Heart left ventricle (tissue), 16 donors: ENCODE results near the gene CFAP141. TPM values are rescaled to one million over a fixed set of nuclear protein-coding genes. Genes with fewer than 3 reads are reported as not detected.
A peak's percentile ranks its signal among the peaks of the same experiment; 100 is the strongest.

ENCODE experiments used
- ATAC-seq, 4 donors: fragments of 200-7000 bp; cut with Tn5 transposase; one replicate each; pipeline ENCODE4 v1.9.1; 2020 to 2022; ENCODE audit warnings: moderate library complexity in 4 of 4, mild to moderate bottlenecking in 3 of 4, moderate number of reproducible peaks in 1 of 4
- DNase-seq, 5 donors: peaks; one replicate each; pipeline ENCODE4 v3.0.0-alpha.2; 2020
- H3K27ac ChIP-seq, 12 donors: fragments of 200-600 bp; sonication (generic) in 4 of 12; one replicate each; pipeline versions ENCODE4 v1.5.0 to v1.8.0; 2016 to 2022; ENCODE audit warnings: mild to moderate bottlenecking in 2 of 12
- H3K27me3 ChIP-seq, 9 donors: fragments of 200-600 bp; sonication (generic) in 2 of 9; one replicate each; pipeline versions ENCODE4 v1.5.1 to v1.8.0; 2016 to 2022; ENCODE audit warnings: mild to moderate bottlenecking in 3 of 9
- H3K36me3 ChIP-seq, 9 donors: fragments of 200-600 bp; sonication (generic) in 2 of 9; one replicate each; pipeline versions ENCODE4 v1.5.0 to v1.8.0; 2018 to 2022; ENCODE audit warnings: mild to moderate bottlenecking in 2 of 9
- H3K4me1 ChIP-seq, 12 donors: fragments of 200-600 bp; sonication (generic) in 4 of 12; one replicate each; pipeline versions ENCODE4 v1.5.0 to v1.8.0; 2016 to 2022; ENCODE audit warnings: mild to moderate bottlenecking in 3 of 12
- H3K4me3 ChIP-seq, 12 donors: fragments of 200-600 bp; sonication (generic) in 4 of 12; one replicate each; pipeline versions ENCODE4 v1.5.0 to v1.8.0; 2017 to 2022; ENCODE audit warnings: mild to moderate bottlenecking in 9 of 12, moderate library complexity in 4 of 12
- H3K9me3 ChIP-seq, 12 donors: fragments of 200-600 bp; sonication (generic) in 4 of 12; one replicate each; pipeline versions ENCODE4 v1.5.0 to v1.8.0; 2016 to 2022; ENCODE audit warnings: mild to moderate bottlenecking in 1 of 12
- CTCF ChIP-seq, 12 donors: fragments of 200-600 bp; sonication (generic) in 4 of 12; IDR thresholded peaks; one replicate each; pipeline versions ENCODE4 v1.5.0 to v1.8.0; 2018 to 2022; ENCODE audit warnings: antibody characterized with exemption in 12 of 12, mild to moderate bottlenecking in 5 of 12
- POLR2A ChIP-seq, 2 donors: fragments of 450-650 bp; IDR thresholded peaks; one replicate each; pipeline ENCODE4 v1.6.1; 2017; ENCODE audit warnings: antibody characterized with exemption in 2 of 2, mild to moderate bottlenecking in 2 of 2, moderate library complexity in 2 of 2
- WGBS, 4 donors: extraction: QIAGEN DNeasy Blood & Tissue Kit in 2 of 4; methylation state at CpG; one replicate each; pipeline versions ENCODE4 v1.1.5 to v1.1.7; 2013 to 2018; 5-methylcytosine and 5-hydroxymethylcytosine counted together
- intact Hi-C, 10 donors: fragments of 100-400 bp; cut with DNase I; formaldehyde crosslinking; loops; one replicate each; pipeline versions ENCODE4 v1.11.1 to v1.14.2; 2022
- polyA plus RNA-seq, 2 donors: library from polyadenylated mRNA; stranded (reverse); fragments of 200-250 nt; gene quantifications; one replicate each; pipeline ENCODE4 v1.2.3, GENCODE V29; 2013
- total RNA-seq, 9 donors: library from RNA; depleted of rRNA in 2 of 9; stranded (reverse); fragments of >200 nt in 2 of 9; fragmentation: NEBNext Ultra II Directional in 3 of 9; extraction: Animal tissue kit (Norgen Biotek cat#: 25700) in 3 of 9; gene quantifications; one replicate each; pipeline versions ENCODE4 v1.1.0 to v1.2.4, GENCODE V29; 2016 to 2023
- donor health status: ischemic (EF 13 %, LVEDD 7.1; RV severe dilation, severe dysfunction).
- donor health status: healthy with polysubstance abuse.
- donor health status: DM: no; HTN: yes; CAD: no.
- donor health status: DM: no; HTN: no; CAD: no.
- donor health status: ischemic (EF 25% LVEDD 6.9; RV normal size, moderate dysfunction).
- donor health status: ischemic (EF 25% LVEDD 5.7; RV mildly dilated, moderate dysfunction).
- donor health status: healthy.
- donor health status: DM: yes; HTN: yes; CAD: no.
- donor health status: ischemic (EF 35%, LVEDD 5.7; RV mildly dilated, moderate dysfunction).
- donor health status: nonischemic (EF 11% LVEDD 7.7; RV severe dilation, severe dysfunction).
- donor health status: DM: yes; HTN: yes; CAD: no.
- donor health status: PGD.
- donor health status: ischemic (EF 29% LVEDD 5.4; RV normal size, mild dysfunction).
- donor health status: nonischemic (EF 23%, LVEDD 6.1; RV moderate dilation, normal function).

Gene CFAP141
- total and polyA plus RNA-seq, 11 donors, result not detected

DNA sequence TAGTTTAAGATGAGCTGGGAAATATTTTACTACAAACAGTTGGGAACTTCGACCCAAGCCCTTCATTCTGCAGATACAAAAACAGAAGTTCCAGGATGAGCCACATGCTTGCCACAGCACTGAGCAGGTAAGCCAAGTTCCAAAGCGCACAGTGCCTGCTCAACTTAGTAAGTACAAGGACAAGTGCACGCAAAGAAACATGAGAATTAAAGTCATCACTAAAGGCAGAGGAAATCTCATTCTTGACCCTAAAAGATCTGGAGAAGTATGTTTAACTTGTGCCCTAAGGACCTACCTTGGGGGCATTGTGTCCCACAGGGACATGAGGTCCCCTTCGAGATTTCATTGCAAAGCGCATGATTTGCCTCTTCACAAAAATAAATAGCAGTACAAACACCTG, 13.4 kb upstream of the CFAP141 start:
- Histone ChIP-seq H3K4me1 (peaks cover 4 to 57% (median 49%) of the 10 kb centered on the region in 12 donors), H3K9me3 (no peaks in the 10 kb centered on the region), H3K27me3 (no peaks in the 10 kb centered on the region), H3K36me3 (peaks cover 0 to 45% (median 37%) of the 10 kb centered on the region in 9 donors), H3K4me3 (peak overlapping the region; percentile 60 to 97 (median 82)), H3K27ac (peak overlapping the region; percentile 90 to 100 (median 98))
- intact Hi-C loops, result loop anchor here in 1 of 10 donors (10.0 kb wide), 1 partner anchor 335 kb away; the partner anchor contains the start of gene UBE2Q1
- DNase-seq (no peak), ATAC-seq (no peak)
- WGBS, 4 donors, result 10 to 19% (median 16%) methylated on average over 5 of the region's 5 CpGs
- no peak for TF ChIP-seq CTCF (IDR thresholded peaks at IDR 0.05)
- no peak for TF ChIP-seq POLR2A (IDR thresholded peaks at IDR 0.05)

DNA sequence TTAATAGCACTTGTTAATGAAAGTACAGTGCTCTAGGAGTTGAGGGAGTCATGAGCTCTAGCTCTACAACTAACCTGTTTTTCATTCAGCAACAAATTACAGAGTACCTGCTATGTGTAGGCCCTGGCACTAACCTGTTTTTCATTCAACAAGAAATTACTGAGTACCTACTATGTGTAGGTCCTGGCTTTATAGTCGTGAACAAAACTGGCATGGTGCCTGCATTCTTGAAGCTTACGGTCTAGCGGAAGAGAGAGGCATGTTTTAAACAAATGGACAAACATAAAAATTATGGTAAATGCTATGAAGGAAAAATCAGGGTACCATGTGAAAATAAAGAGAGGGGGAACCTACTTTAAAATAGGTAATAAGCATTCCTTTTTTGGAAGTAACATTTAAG, 12.4 kb upstream of the CFAP141 start:
- Histone ChIP-seq H3K27me3 (no peaks in the 10 kb centered on the region), H3K27ac (peak overlapping the region in 3 of 12 donors; percentile 99 to 100 (median 99)), H3K4me3 (peak overlapping the region in 8 of 12 donors; percentile 75 to 94 (median 82)), H3K9me3 (no peaks in the 10 kb centered on the region), H3K4me1 (peaks cover 4 to 47% (median 41%) of the 10 kb centered on the region in 12 donors), H3K36me3 (peaks cover 0 to 55% (median 47%) of the 10 kb centered on the region in 9 donors)
- TF ChIP-seq CTCF (IDR thresholded peaks at IDR 0.05) (no peak), POLR2A (IDR thresholded peaks at IDR 0.05) (no peak)
- intact Hi-C loops, result loop anchor here in 1 of 10 donors (10.0 kb wide), 1 partner anchor 336 kb away; the partner anchor contains the start of gene UBE2Q1
- WGBS, 4 donors, result 33 to 56% (median 44%) methylated on average over 3 of the region's 3 CpGs
- ATAC-seq (no peak), DNase-seq (no peak)

DNA sequence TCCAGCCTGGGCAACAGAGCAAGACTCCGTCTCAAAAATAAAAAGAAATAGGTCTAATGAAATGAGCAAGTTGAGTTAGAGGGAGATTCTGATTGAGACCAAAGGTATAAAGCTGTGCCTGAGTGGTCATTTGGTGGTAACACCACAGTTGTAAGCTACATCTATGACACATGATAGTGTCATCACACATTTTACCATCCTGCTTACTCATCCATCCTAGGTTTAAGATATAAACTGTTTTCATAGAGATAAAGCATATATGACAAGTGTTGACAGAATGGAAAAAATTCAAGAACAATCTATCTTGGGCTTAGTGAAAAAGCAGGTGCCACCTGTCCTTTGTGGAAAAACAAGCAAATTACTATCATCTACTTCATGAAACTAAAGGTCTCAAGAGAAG, 7.1 kb upstream of the CFAP141 start:
- Histone ChIP-seq H3K9me3 (no peaks in the 10 kb centered on the region), H3K36me3 (peaks cover 3 to 97% (median 89%) of the 10 kb centered on the region in 9 donors), H3K4me3 (no peak overlapping the region), H3K27ac (peak overlapping the region in 1 of 12 donors; percentile 74), H3K4me1 (peaks cover 0 to 18% (median 10%) of the 10 kb centered on the region in 12 donors), H3K27me3 (no peaks in the 10 kb centered on the region)
- DNase-seq (no peak), ATAC-seq (no peak)
- TF ChIP-seq CTCF (IDR thresholded peaks at IDR 0.05), result no peak
- TF ChIP-seq POLR2A (IDR thresholded peaks at IDR 0.05), result no peak
- WGBS, 4 donors, result 89 to 95% (median 92%) methylated on average over 1 of the region's 1 CpG
- intact Hi-C loops, result loop anchor here in 1 of 10 donors (10.0 kb wide), 1 partner anchor 342 kb away; the partner anchor contains the start of gene UBE2Q1

DNA sequence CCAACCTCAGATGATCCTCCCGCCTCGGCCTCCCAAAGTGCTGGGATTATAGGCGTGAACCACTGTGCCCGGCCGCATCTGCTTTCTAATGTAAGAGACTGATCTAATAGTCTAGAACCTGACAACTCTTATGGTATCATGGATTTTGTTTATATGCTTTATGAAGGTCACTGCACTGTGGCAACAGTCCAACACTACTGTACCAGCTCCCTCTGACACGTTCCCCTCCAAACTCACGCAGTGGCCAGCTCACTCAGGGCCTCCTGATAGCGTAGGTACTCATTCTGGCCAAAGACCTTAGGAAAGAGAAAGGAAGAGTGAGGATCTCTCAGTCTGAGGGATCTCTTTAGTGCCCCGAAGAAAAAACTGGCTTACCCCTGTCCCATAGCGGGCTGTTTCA, 6.0 kb upstream of the CFAP141 start:
- Histone ChIP-seq H3K27me3 (no peaks in the 10 kb centered on the region), H3K9me3 (no peaks in the 10 kb centered on the region), H3K36me3 (peaks cover 3 to 97% (median 89%) of the 10 kb centered on the region in 9 donors), H3K4me3 (no peak overlapping the region), H3K27ac (peak overlapping the region in 9 of 12 donors; percentile 10 to 74 (median 53)), H3K4me1 (peaks cover 0 to 8% (median 0%) of the 10 kb centered on the region in 12 donors)
- DNase-seq (peak in 4 of 5 donors; percentile 37 to 75 (median 56)), ATAC-seq (peak; percentile 88 to 95 (median 92))
- intact Hi-C loops, result loop anchor here in 1 of 10 donors (10.0 kb wide), 1 partner anchor 343 kb away; the partner anchor contains the start of gene UBE2Q1
- 69 to 76% (median 73%) methylated on average over 10 of the region's 10 CpGs for WGBS, 4 donors
- TF ChIP-seq POLR2A (IDR thresholded peaks at IDR 0.05), result no peak
- TF ChIP-seq CTCF (IDR thresholded peaks at IDR 0.05), result no peak
